IMR-90 (cell line): ENCODE measurements around the gene CGNL1. TPM values are rescaled to one million over a fixed set of nuclear protein-coding genes. Genes with fewer than 3 reads are reported as not detected.

Source experiments
- ATAC-seq: fragments of 200-7000 bp; cut with Tn5 transposase; 2 replicates; pipeline ENCODE4 v1.9.1; 2020; ENCODE audit warnings: low read depth, mild to moderate bottlenecking, moderate library complexity
- BruUV-seq: library from RNA; stranded (reverse); fragments of 400-500 nt; replicated peaks from 2 replicates; lab custom pipeline; 2021; lab: Mats Ljungman, UMichigan
- CTCF ChIA-PET: fragments of 300-600 bp; formaldehyde crosslinking; extraction: SDS; loops from one replicate; lab custom pipeline; 2021; ENCODE audit warnings: antibody characterized with exemption; lab: Yijun Ruan, JAX
- POLR2A ChIA-PET: fragments of 300-600 bp; sonication (Branson Sonifier 250); formaldehyde crosslinking; loops from one replicate; lab custom pipeline; 2022; ENCODE audit warnings: antibody characterized with exemption; ENCODE audit not compliant: unreplicated experiment; lab: Charles Lee
- DNase-seq: peaks from one replicate; pipeline ENCODE4 v3.0.0; 2013
- H2AFZ ChIP-seq: replicated peaks from 2 replicates; pipeline ENCODE3; 2013; ENCODE audit warnings: low read length, mild to moderate bottlenecking; ENCODE audit not compliant: poor library complexity
- H2AK5ac ChIP-seq: 2 replicates; pipeline ENCODE4 v1.6.1; 2013; ENCODE audit warnings: low read depth, low read length, inconsistent platforms
- H2AK9ac ChIP-seq: replicated peaks from 2 replicates; pipeline ENCODE3; 2013; ENCODE audit warnings: mild to moderate bottlenecking, low read depth, low read length, moderate library complexity; ENCODE audit not compliant: poor library complexity
- H2BK120ac ChIP-seq: 2 replicates; pipeline ENCODE4 v1.6.1; 2013; ENCODE audit warnings: low read depth, low read length, inconsistent platforms
- H2BK15ac ChIP-seq: 3 replicates; pipeline ENCODE4 v1.6.1; 2013; ENCODE audit warnings: low read depth, low read length, inconsistent platforms
- H2BK20ac ChIP-seq: 2 replicates; pipeline ENCODE4 v1.6.1; 2013; ENCODE audit warnings: low read depth, mild to moderate bottlenecking, inconsistent platforms, low read length, moderate library complexity
- H2BK5ac ChIP-seq: 2 replicates; pipeline ENCODE4 v1.6.1; 2013; ENCODE audit warnings: mild to moderate bottlenecking, low read depth, low read length, inconsistent platforms; ENCODE audit not compliant: poor library complexity, severe bottlenecking
- H3K14ac ChIP-seq: replicated peaks from 2 replicates; pipeline ENCODE4 v1.6.1; 2013; ENCODE audit warnings: low read depth, low read length, inconsistent platforms
- H3K18ac ChIP-seq: 2 replicates; pipeline ENCODE4 v1.6.1; 2013; ENCODE audit warnings: low read depth, low read length, control low read depth
- H3K23ac ChIP-seq: 2 replicates; pipeline ENCODE4 v1.6.1; 2013; ENCODE audit warnings: low read depth, low read length, inconsistent platforms
- H3K27ac ChIP-seq: 2 replicates; pipeline ENCODE4 v1.5.1; 2013; ENCODE audit warnings: mild to moderate bottlenecking, control low read depth, low read length; ENCODE audit not compliant: insufficient read depth
- H3K27me3 ChIP-seq: 2 replicates; pipeline ENCODE4 v1.6.1; 2013; ENCODE audit warnings: low read length; ENCODE audit not compliant: control insufficient read depth, insufficient read depth
- H3K36me3 ChIP-seq: 2 replicates; pipeline ENCODE4 v1.6.1; 2013; ENCODE audit warnings: low read length, mixed read lengths; ENCODE audit not compliant: control insufficient read depth, insufficient read depth
- H3K4ac ChIP-seq: 2 replicates; pipeline ENCODE4 v1.6.1; 2013; ENCODE audit warnings: low read depth, low read length, inconsistent platforms
- H3K4me1 ChIP-seq: 2 replicates; pipeline ENCODE4 v1.6.1; 2013; ENCODE audit warnings: low read length, mixed read lengths; ENCODE audit not compliant: control insufficient read depth, insufficient read depth
- H3K4me2 ChIP-seq: 2 replicates; pipeline ENCODE4 v1.6.1; 2013; ENCODE audit warnings: low read depth, mild to moderate bottlenecking, control low read depth, low read length, moderate library complexity
- H3K4me3 ChIP-seq: 2 replicates; pipeline ENCODE4 v1.5.1; 2013; ENCODE audit warnings: low read depth, mild to moderate bottlenecking, control low read depth, low read length, moderate library complexity; ENCODE audit not compliant: insufficient read depth
- H3K56ac ChIP-seq: 2 replicates; pipeline ENCODE4 v1.6.1; 2013; ENCODE audit warnings: low read length, inconsistent platforms; ENCODE audit not compliant: insufficient read depth; ENCODE audit errors: extremely low read depth
- H3K79me1 ChIP-seq, 2 experiments: 2 replicates each; pipeline ENCODE4 v1.6.1; 2013; ENCODE audit warnings: low read length in 2 of 2, inconsistent platforms in 1 of 2, low read depth in 1 of 2
- H3K9ac ChIP-seq: 2 replicates; pipeline ENCODE4 v1.6.1; 2013; ENCODE audit warnings: low read depth, low read length, control low read depth
- H3K9me1 ChIP-seq: 2 replicates; pipeline ENCODE4 v1.6.1; 2013; ENCODE audit warnings: low read length, inconsistent platforms; ENCODE audit not compliant: insufficient read depth
- H3K9me3 ChIP-seq: 2 replicates; pipeline ENCODE4 v1.6.1; 2013; ENCODE audit warnings: low read length; ENCODE audit not compliant: control insufficient read depth, insufficient read depth
- H4K20me1 ChIP-seq: 2 replicates; pipeline ENCODE4 v1.6.1; 2013; ENCODE audit warnings: low read length, inconsistent platforms; ENCODE audit not compliant: insufficient read depth
- H4K5ac ChIP-seq: 2 replicates; pipeline ENCODE4 v1.6.1; 2013; ENCODE audit warnings: mild to moderate bottlenecking, low read depth, low read length, control low read depth
- H4K8ac ChIP-seq, 2 experiments: 2 replicates each; pipeline ENCODE4 v1.6.1; 2013; ENCODE audit warnings: low read depth in 2 of 2, low read length in 2 of 2, control low read depth in 1 of 2, inconsistent platforms in 1 of 2
- H4K91ac ChIP-seq: 2 replicates; pipeline ENCODE4 v1.6.1; 2013; ENCODE audit warnings: low read depth, low read length, inconsistent platforms; ENCODE audit not compliant: insufficient read depth
- CEBPB ChIP-seq: IDR thresholded peaks from 2 replicates; pipeline ENCODE4 v1.6.1; 2012; ENCODE audit warnings: low read depth, low read length, improper control_type of control experiment
- CHD1 ChIP-seq: IDR thresholded peaks from 2 replicates; pipeline ENCODE4 v1.6.1; 2012; ENCODE audit warnings: low read depth, low read length, improper control_type of control experiment
- CTCF ChIP-seq: conservative IDR thresholded peaks from 2 replicates; pipeline ENCODE4 v1.5.1; 2012; ENCODE audit warnings: mild to moderate bottlenecking, low read depth, low read length, improper control_type of control experiment
- ELK1 ChIP-seq: fragments of 150-350 bp; IDR thresholded peaks from 2 replicates; pipeline ENCODE4 v1.6.1; 2016; ENCODE audit warnings: low read depth, mild to moderate bottlenecking, low read length, moderate library complexity, borderline replicate concordance
- FOS ChIP-seq: fragments of 150-350 bp; IDR thresholded peaks from 2 replicates; pipeline ENCODE4 v1.6.1; 2016; ENCODE audit warnings: low read depth, low read length
- MAFK ChIP-seq: IDR thresholded peaks from 2 replicates; pipeline ENCODE4 v1.6.1; 2012; ENCODE audit warnings: low read depth, low read length, improper control_type of control experiment
- MAZ ChIP-seq: IDR thresholded peaks from 2 replicates; pipeline ENCODE4 v1.6.1; 2012; ENCODE audit warnings: low read depth, mild to moderate bottlenecking, low read length, improper control_type of control experiment, moderate library complexity, borderline replicate concordance
- MXI1 ChIP-seq: IDR thresholded peaks from 2 replicates; pipeline ENCODE4 v1.6.1; 2012; ENCODE audit warnings: low read depth, mild to moderate bottlenecking, low read length, moderate library complexity, borderline replicate concordance
- NFE2L2 ChIP-seq: fragments of 150-350 bp; IDR thresholded peaks from 2 replicates; pipeline ENCODE4 v1.6.1; 2016; ENCODE audit warnings: low read depth, mild to moderate bottlenecking, low read length
- POLR2A ChIP-seq: IDR thresholded peaks from 2 replicates; pipeline ENCODE4 v1.6.1; 2012; ENCODE audit warnings: mild to moderate bottlenecking, low read depth, low read length
- RFX5 ChIP-seq: IDR thresholded peaks from 2 replicates; pipeline ENCODE4 v1.8.0; 2012; ENCODE audit warnings: low read depth, mild to moderate bottlenecking, low read length, moderate library complexity
- USF2 ChIP-seq: fragments of 150-350 bp; IDR thresholded peaks from 2 replicates; pipeline ENCODE4 v1.6.1; 2017; ENCODE audit warnings: mild to moderate bottlenecking, antibody characterized with exemption, low read length, low read depth
- WGBS, 2 experiments: methylation state at CpG; one replicate each; pipeline versions ENCODE4 v1.1.5 to v1.1.7; 2013; ENCODE audit warnings: missing lambda C conversion rate in 2 of 2; ENCODE audit not compliant: insufficient read length in 1 of 2; ENCODE audit errors: extremely low coverage in 2 of 2; 5-methylcytosine and 5-hydroxymethylcytosine counted together
- dilution Hi-C: fragments of 300-500 bp; cut with HindIII; formaldehyde crosslinking; loops from one replicate; pipeline ENCODE4 v1.14.3; 2018; ENCODE audit warnings: low sequenced_read_pairs; ENCODE audit not compliant: unreplicated experiment
- in situ Hi-C: fragments of 300-500 bp; cut with MboI; formaldehyde crosslinking; loops from 3 replicates; pipeline ENCODE4 v1.14.3; 2019; ENCODE audit warnings: low sequenced_read_pairs, inconsistent platforms, mixed read lengths
- intact Hi-C: fragments of 100-400 bp; cut with micrococcal nuclease; formaldehyde crosslinking; loops from 2 replicates; pipeline ENCODE4 v1.10.0; 2022
- polyA plus RNA-seq, 3 experiments: library from polyadenylated mRNA; depleted of rRNA; stranded (reverse); fragments of >200 nt; gene quantifications; 2 replicates each; pipeline ENCODE4 v1.2.3, GENCODE V29; 2012; ENCODE audit warnings: low replicate concordance in 1 of 3
- total RNA-seq: library from RNA; depleted of rRNA; stranded (reverse); fragments of >200 nt; gene quantifications from 2 replicates; pipeline ENCODE4 v1.2.3, GENCODE V29; 2012

CGNL1 gene
- total and polyA plus RNA-seq, 2 of the 4 experiments (the other 2 are of a cell fraction), result 0.07 to 0.18 TPM

- Histone ChIP-seq H3K4me1 (no peaks in the 10 kb centered on the region), H3K4me3 (no peak overlapping the region), H3K9me1 (no peaks in the 10 kb centered on the region; the same call in 1 of the 2 replicates), H3K56ac (no peak overlapping the region), H2BK20ac (no peak overlapping the region), H3K18ac (no peak overlapping the region), H4K91ac (no peak overlapping the region), H3K36me3 (no peaks in the 10 kb centered on the region), H3K23ac (no peak overlapping the region), H3K9me3 (no peaks in the 10 kb centered on the region), H3K4ac (no peak overlapping the region), H3K9ac (no peak overlapping the region), H3K14ac (no peak overlapping the region), H2AK5ac (no peak overlapping the region), H3K79me1 (no peaks in the 10 kb centered on the region), H3K27me3 (peaks cover 28% of the 10 kb centered on the region), H2BK120ac (no peak overlapping the region), H4K20me1 (no peaks in the 10 kb centered on the region), H2BK5ac (no peak overlapping the region), H2AFZ (no peak overlapping the region), H2AK9ac (no peak overlapping the region), H4K8ac (no peak overlapping the region), H3K27ac (no peak overlapping the region), H4K5ac (no peak overlapping the region), H2BK15ac (no peak overlapping the region), H3K4me2 (no peak overlapping the region)
- TF ChIP-seq USF2, result no peak
- TF ChIP-seq CEBPB, result no peak
- no peak for TF ChIP-seq CTCF
- TF ChIP-seq NFE2L2, result no peak
- TF ChIP-seq MAZ, result no peak
- no peak for TF ChIP-seq MAFK
- TF ChIP-seq MXI1, result no peak
- TF ChIP-seq RFX5, result no peak
- no peak for TF ChIP-seq ELK1
- no peak for TF ChIP-seq CHD1
- TF ChIP-seq POLR2A, result no peak
- TF ChIP-seq FOS, result no peak
- WGBS, 2 experiments, result no CpG with 5 or more reads among the region's 3 CpGs
- POLR2A ChIA-PET, result no interaction called here
- intact Hi-C loops, result no loop called here
- dilution Hi-C loops, result no loop called here
- no TSS peak for BruUV-seq
- in situ Hi-C loops, result no loop called here
- DNase-seq, result no peak
- ATAC-seq, result no peak
- CTCF ChIA-PET, result interaction anchor here (0.5 kb wide), 1 partner anchor 20 kb away, joined by 4 read pairs; no protein-coding TSS in a partner anchor
These were observed 44.8 kb downstream of the CGNL1 start for GRCh38 chr15:57421110-57421509.
